CD4-positive, alpha-beta T cell (primary cell): ENCODE results near the gene PRICKLE4. TPM values are rescaled to one million over a fixed set of nuclear protein-coding genes. Genes with fewer than 3 reads are reported as not detected.

ENCODE experiments used
- ATAC-seq: fragments of 200-7000 bp; cut with Tn5 transposase; one replicate; pipeline ENCODE4 v1.10.0; 2022; ENCODE audit warnings: mild to moderate bottlenecking; ENCODE audit not compliant: poor library complexity
- CTCF ChIA-PET: fragments of 350-600 bp; sonication (Branson Sonifier 250); formaldehyde crosslinking; loops from one replicate; lab custom pipeline; 2021; ENCODE audit warnings: antibody characterized with exemption, inconsistent platforms; lab: Charles Lee
- POLR2A ChIA-PET: fragments of 350-600 bp; sonication (Branson Sonifier 250); formaldehyde crosslinking; loops from one replicate; lab custom pipeline; 2021; ENCODE audit warnings: antibody characterized with exemption, inconsistent platforms; lab: Charles Lee
- DNase-seq, 14 experiments: peaks; one replicate each; pipeline ENCODE4 v3.0.0-alpha.2; 2013 to 2020; ENCODE audit warnings: mixed read lengths in 2 of 14
- H3K27ac ChIP-seq, 2 donors: one replicate each; pipeline versions ENCODE4 v1.5.1 to v1.7.0; 2013; ENCODE audit warnings: low read length in 2 of 2, low read depth in 1 of 2, mild to moderate bottlenecking in 1 of 2
- H3K27me3 ChIP-seq, 2 experiments: 1 replicate in 1 of 2; 2 replicates in 1 of 2; pipeline versions ENCODE4 v1.6.1 to v1.7.0; 2013; ENCODE audit warnings: low read length in 2 of 2, control low read depth in 1 of 2, mild to moderate bottlenecking in 1 of 2, moderate library complexity in 1 of 2; ENCODE audit not compliant: insufficient read depth in 2 of 2, control insufficient read depth in 1 of 2
- H3K36me3 ChIP-seq: one replicate; pipeline ENCODE4 v1.6.1; 2013; ENCODE audit warnings: low read length, control low read depth; ENCODE audit not compliant: insufficient read depth
- H3K4me1 ChIP-seq: one replicate; pipeline ENCODE4 v1.6.1; 2013; ENCODE audit warnings: low read length, control low read depth; ENCODE audit not compliant: insufficient read depth
- H3K4me3 ChIP-seq: one replicate; pipeline ENCODE4 v1.5.1; 2013; ENCODE audit warnings: mild to moderate bottlenecking, low read length, moderate library complexity
- H3K9me3 ChIP-seq, 2 experiments: 1 replicate in 1 of 2; 2 replicates in 1 of 2; pipeline versions ENCODE4 v1.6.1 to v1.7.0; 2013; ENCODE audit warnings: low read length in 2 of 2, mild to moderate bottlenecking in 2 of 2, control low read depth in 1 of 2, moderate library complexity in 1 of 2; ENCODE audit not compliant: control insufficient read depth in 1 of 2, insufficient read depth in 1 of 2
- H3K27ac Mint-ChIP-seq: one replicate; pipeline ENCODE4 v1.8.0; 2020; ENCODE audit warnings: mixed read lengths
- H3K27me3 Mint-ChIP-seq: one replicate; pipeline ENCODE4 v1.8.0; 2021; ENCODE audit warnings: mixed read lengths
- H3K36me3 Mint-ChIP-seq: one replicate; pipeline ENCODE4 v1.8.0; 2021; ENCODE audit warnings: low read depth, mixed read lengths
- H3K4me1 Mint-ChIP-seq: one replicate; pipeline ENCODE4 v1.8.0; 2021; ENCODE audit warnings: low read depth, mixed read lengths
- H3K4me3 Mint-ChIP-seq: one replicate; pipeline ENCODE4 v1.8.0; 2020; ENCODE audit warnings: mild to moderate bottlenecking, mixed read lengths
- H3K9me3 Mint-ChIP-seq: one replicate; pipeline ENCODE4 v1.8.0; 2020; ENCODE audit warnings: mixed read lengths
- CTCF ChIP-seq: fragments of 200-600 bp; IDR thresholded peaks from one replicate; pipeline ENCODE4 v1.8.0; 2022; ENCODE audit warnings: antibody characterized with exemption, mild to moderate bottlenecking
- intact Hi-C, 2 experiments: fragments of 100-400 bp; cut with DNase I in 1 of 2; cut with micrococcal nuclease in 1 of 2; formaldehyde crosslinking; loops; one replicate each; pipeline versions ENCODE4 v1.15.1 to v1.9.0; 2023 to 2025; cut with DNase I, micrococcal nuclease
- total RNA-seq, 174 experiments: library from RNA in 2 of 174; stranded (reverse) in 2 of 174; gene quantifications; one replicate each; pipeline ENCODE4 v1.2.3 and lab custom pipeline; 2021 to 2026

The PRICKLE4 gene
- total RNA-seq, 2 experiments from 2014 or later = not detected

GRCh38 chr6:41813469-41813868, 32.9 kb downstream of the PRICKLE4 start:
- no peaks in the 10 kb centered on the region for H3K36me3 ChIP-seq
- H3K4me1 ChIP-seq = no peaks in the 10 kb centered on the region
- no peak for ATAC-seq
- H3K4me3 Mint-ChIP-seq = no peak overlapping the region
- no peaks in the 10 kb centered on the region for H3K27me3 Mint-ChIP-seq
- no peak overlapping the region for H3K27ac Mint-ChIP-seq
- H3K4me1 Mint-ChIP-seq = no peaks in the 10 kb centered on the region
- H3K9me3 ChIP-seq = no peaks in the 10 kb centered on the region
- H3K27me3 ChIP-seq = no peaks in the 10 kb centered on the region
- H3K4me3 ChIP-seq = no peak overlapping the region
- no peak for DNase-seq
- ChIA-PET POLR2A (no interaction called here), CTCF (interaction anchor here (1.1 kb wide), 1 partner anchor 122 kb away, joined by 3 read pairs; no protein-coding TSS in a partner anchor)
- H3K36me3 Mint-ChIP-seq = no peaks in the 10 kb centered on the region
- no peaks in the 10 kb centered on the region for H3K9me3 Mint-ChIP-seq
- intact Hi-C loops = no loop called here
- no peak overlapping the region for H3K27ac ChIP-seq
- no peak for TF ChIP-seq CTCF

GRCh38 chr6:41813956-41814355, 33.4 kb downstream of the PRICKLE4 start:
- Histone ChIP-seq H3K9me3 (no peaks in the 10 kb centered on the region), H3K4me3 (no peak overlapping the region), H3K27me3 (no peaks in the 10 kb centered on the region), H3K27ac (no peak overlapping the region), H3K36me3 (no peaks in the 10 kb centered on the region), H3K4me1 (no peaks in the 10 kb centered on the region)
- ChIA-PET CTCF (interaction anchor here (1.1 to 1.3 kb wide), 2 partner anchors 27 to 122 kb away, joined by 3 read pairs; partner anchors contain the start of gene TOMM6), POLR2A (no interaction called here)
- intact Hi-C loops = no loop called here
- Mint-ChIP-seq H3K27me3 (no peaks in the 10 kb centered on the region), H3K4me1 (no peaks in the 10 kb centered on the region), H3K27ac (no peak overlapping the region), H3K36me3 (no peaks in the 10 kb centered on the region), H3K9me3 (no peaks in the 10 kb centered on the region), H3K4me3 (no peak overlapping the region)
- DNase-seq (no peak), ATAC-seq (no peak)
- TF ChIP-seq CTCF = no peak

- H3K9me3 ChIP-seq = no peaks in the 10 kb centered on the region
- Mint-ChIP-seq H3K4me3 (no peak overlapping the region), H3K27me3 (no peaks in the 10 kb centered on the region), H3K4me1 (no peaks in the 10 kb centered on the region), H3K9me3 (no peaks in the 10 kb centered on the region), H3K27ac (no peak overlapping the region), H3K36me3 (no peaks in the 10 kb centered on the region)
- no peaks in the 10 kb centered on the region for H3K27me3 ChIP-seq
- H3K4me1 ChIP-seq = no peaks in the 10 kb centered on the region
- no peak overlapping the region for H3K27ac ChIP-seq
- no peaks in the 10 kb centered on the region for H3K36me3 ChIP-seq
- DNase-seq (no peak), ATAC-seq (no peak)
- POLR2A ChIA-PET = no interaction called here
- intact Hi-C loops = no loop called here
- no peak for TF ChIP-seq CTCF
- CTCF ChIA-PET = interaction anchor here (1.3 kb wide), 1 partner anchor 28 kb away, joined by 3 read pairs; the partner anchor contains the start of gene TOMM6
- H3K4me3 ChIP-seq = no peak overlapping the region
These were observed 34.0 kb downstream of the PRICKLE4 start for GRCh38 chr6:41814629-41815028.
